Lower leg skin (tissue), 4 donors: ENCODE measurements around the gene MRPL42. TPM values are rescaled to one million over a fixed set of nuclear protein-coding genes. Genes with fewer than 3 reads are reported as not detected.
"Not testable (repeated sequence)": the region's sequence is repeated elsewhere in the genome, so short reads cannot be mapped to it uniquely, and the experiment has no call there.

Source experiments
- DNase-seq, 2 donors: peaks; one replicate each; pipeline ENCODE4 v3.0.0-alpha.2; 2019; ENCODE audit warnings: low spot score in 2 of 2
- H3K4me3 ChIP-seq: fragments of 200-600 bp; sonication (generic); 2 replicates; pipeline ENCODE4 v1.5.1; 2017; ENCODE audit warnings: mild to moderate bottlenecking, low read depth; ENCODE audit not compliant: poor library complexity, severe bottlenecking
- CTCF ChIP-seq, 3 donors: fragments of 450-650 bp; IDR thresholded peaks; one replicate each; pipeline ENCODE4 v1.5.1; 2016; ENCODE audit warnings: antibody characterized with exemption in 3 of 3, mild to moderate bottlenecking in 3 of 3, moderate library complexity in 2 of 3
- POLR2A ChIP-seq, 2 donors: fragments of 450-650 bp; IDR thresholded peaks; one replicate each; pipeline ENCODE4 v1.6.1; 2016 to 2017; ENCODE audit warnings: antibody characterized with exemption in 2 of 2, mild to moderate bottlenecking in 1 of 2, moderate library complexity in 1 of 2
- WGBS, 2 donors: methylation state at CpG; one replicate each; pipeline ENCODE4 v1.1.5; 2018; 5-methylcytosine and 5-hydroxymethylcytosine counted together
- intact Hi-C: fragments of 100-400 bp; cut with DNase I; formaldehyde crosslinking; loops from one replicate; pipeline ENCODE4 v1.15.0; 2023; ENCODE audit warnings: low total_unique reads
- total RNA-seq, 4 donors: library from RNA; depleted of rRNA; stranded (reverse); fragments of >200 nt; gene quantifications; one replicate each; pipeline ENCODE4 v1.1.0, GENCODE V29; 2016

Gene MRPL42
- total RNA-seq, 4 donors from 2014 or later, result 43.9 to 58.4 (median 47.7) TPM

GRCh38 chr12:93547778-93548177 lies 80.5 kb downstream of the MRPL42 start:
- intact Hi-C loops, result no loop called here
- DNase-seq, result no peak
- 94 to 95% methylated on average over 2 of the region's 2 CpGs for WGBS, 2 donors
- no peak overlapping the region for H3K4me3 ChIP-seq
- no peak for TF ChIP-seq POLR2A (IDR thresholded peaks at IDR 0.05)
- TF ChIP-seq CTCF (IDR thresholded peaks at IDR 0.05), result no peak

- intact Hi-C loops, result no loop called here
- no peak overlapping the region for H3K4me3 ChIP-seq
- DNase-seq, result no peak
- 81 to 82% methylated on average over 6 of the region's 6 CpGs for WGBS, 2 donors
- TF ChIP-seq POLR2A (IDR thresholded peaks at IDR 0.05) (no peak), CTCF (IDR thresholded peaks at IDR 0.05) (no peak)
Measured at GRCh38 chr12:93549174-93549573, 81.9 kb downstream of the MRPL42 start.

GRCh38 chr12:93550748-93551611 lies 83.7 kb downstream of the MRPL42 start:
- intact Hi-C loops, result loop anchor here (10.0 kb wide), 1 partner anchor 1846 kb away; no protein-coding TSS in a partner anchor
- TF ChIP-seq CTCF (IDR thresholded peaks at IDR 0.05) (no peak), POLR2A (IDR thresholded peaks at IDR 0.05) (no peak)
- WGBS, 2 donors, result 77 to 78% methylated on average over 11 of the region's 11 CpGs
- DNase-seq, result no peak
- no peak overlapping the region for H3K4me3 ChIP-seq

- intact Hi-C loops, result loop anchor here (10.0 kb wide), 1 partner anchor 1848 kb away; no protein-coding TSS in a partner anchor
- no peak for TF ChIP-seq POLR2A (IDR thresholded peaks at IDR 0.05)
- no peak for TF ChIP-seq CTCF (IDR thresholded peaks at IDR 0.05)
- DNase-seq, result no peak
- 68 to 77% methylated on average over 4 of the region's 4 CpGs for WGBS, 2 donors
- no peak overlapping the region for H3K4me3 ChIP-seq
Measured at GRCh38 chr12:93552427-93552826, 85.1 kb downstream of the MRPL42 start.

GRCh38 chr12:93557879-93558278 lies 90.6 kb downstream of the MRPL42 start:
- not testable (repeated sequence) for DNase-seq, H3K4me3 ChIP-seq
- intact Hi-C loops, result loop anchor here (10.0 kb wide), 1 partner anchor 1853 kb away; no protein-coding TSS in a partner anchor

- intact Hi-C loops, result loop anchor here (10.0 kb wide), 1 partner anchor 1854 kb away; no protein-coding TSS in a partner anchor
- WGBS, 2 donors, result 94 to 96% methylated on average over 1 of the region's 1 CpG
- not testable (repeated sequence) for DNase-seq, H3K4me3 ChIP-seq
Measured at GRCh38 chr12:93558685-93559084, 91.4 kb downstream of the MRPL42 start.
